HG02642 (cell line): ENCODE data around the gene ULK4.

Source experiments
- ATAC-seq: cut with Tn5 transposase; IDR thresholded peaks from one replicate; pipeline ENCODE4 v1.9.1; 2021; ENCODE audit warnings: mild to moderate bottlenecking; ENCODE audit not compliant: unreplicated experiment, poor library complexity

The ULK4 gene

GRCh38 chr3:41248525-41248924, 713.4 kb downstream of the ULK4 start:
- no peak for ATAC-seq

- ATAC-seq: no peak
Observed at GRCh38 chr3:41247055-41248004, 714.6 kb downstream of the ULK4 start.

GRCh38 chr3:41244620-41245336, 717.1 kb downstream of the ULK4 start:
- no peak for ATAC-seq

- ATAC-seq: no peak
Observed at GRCh38 chr3:41243183-41243582, 718.7 kb downstream of the ULK4 start.

- ATAC-seq: no peak
Observed at GRCh38 chr3:41241800-41242571, 719.9 kb downstream of the ULK4 start.

- ATAC-seq: no peak
Observed at GRCh38 chr3:41241161-41241560, 720.7 kb downstream of the ULK4 start.

GRCh38 chr3:41239587-41239986, 722.3 kb downstream of the ULK4 start:
- ATAC-seq: no peak

GRCh38 chr3:41237907-41238306, 724.0 kb downstream of the ULK4 start:
- ATAC-seq: no peak

- ATAC-seq: no peak
Observed at GRCh38 chr3:41236228-41236627, 725.7 kb downstream of the ULK4 start.

GRCh38 chr3:41234823-41235721, 726.8 kb downstream of the ULK4 start:
- no peak for ATAC-seq

GRCh38 chr3:41224120-41224806, 737.6 kb downstream of the ULK4 start:
- no peak for ATAC-seq

GRCh38 chr3:41223691-41224090, 738.2 kb downstream of the ULK4 start:
- no peak for ATAC-seq

GRCh38 chr3:41223078-41223477, 738.8 kb downstream of the ULK4 start:
- no peak for ATAC-seq

GRCh38 chr3:41222501-41222900, 739.4 kb downstream of the ULK4 start:
- no peak for ATAC-seq

- no peak for ATAC-seq
Observed at GRCh38 chr3:41222012-41222411, 739.9 kb downstream of the ULK4 start.

- no peak for ATAC-seq
Observed at GRCh38 chr3:41220906-41221677, 740.8 kb downstream of the ULK4 start.

GRCh38 chr3:41219424-41219823, 742.5 kb downstream of the ULK4 start:
- ATAC-seq: no peak

GRCh38 chr3:41216993-41217392, 744.9 kb downstream of the ULK4 start:
- ATAC-seq: no peak
